Astrocyte of the spinal cord (primary cell): ENCODE data around the gene MLN.

Source experiments
- DNase-seq: peaks from one replicate; pipeline ENCODE4 v3.0.0; 2011; ENCODE audit warnings: low read depth, low spot score
- H3K4me3 ChIP-seq: 2 replicates; pipeline ENCODE4 v1.5.1; 2011; ENCODE audit warnings: low read depth, mild to moderate bottlenecking, low read length, moderate library complexity
- in situ Hi-C: cut with HindIII; loops from 2 replicates; pipeline ENCODE4 v1.10.0; 2017; ENCODE audit warnings: low sequenced_read_pairs
- TF ChIP-seq, protein P1 (sequence below): IDR thresholded peaks from 2 replicates; pipeline ENCODE4 v1.5.1; 2012; ENCODE audit warnings: low read depth, mild to moderate bottlenecking, low read length, inconsistent platforms

MLN gene

DNA sequence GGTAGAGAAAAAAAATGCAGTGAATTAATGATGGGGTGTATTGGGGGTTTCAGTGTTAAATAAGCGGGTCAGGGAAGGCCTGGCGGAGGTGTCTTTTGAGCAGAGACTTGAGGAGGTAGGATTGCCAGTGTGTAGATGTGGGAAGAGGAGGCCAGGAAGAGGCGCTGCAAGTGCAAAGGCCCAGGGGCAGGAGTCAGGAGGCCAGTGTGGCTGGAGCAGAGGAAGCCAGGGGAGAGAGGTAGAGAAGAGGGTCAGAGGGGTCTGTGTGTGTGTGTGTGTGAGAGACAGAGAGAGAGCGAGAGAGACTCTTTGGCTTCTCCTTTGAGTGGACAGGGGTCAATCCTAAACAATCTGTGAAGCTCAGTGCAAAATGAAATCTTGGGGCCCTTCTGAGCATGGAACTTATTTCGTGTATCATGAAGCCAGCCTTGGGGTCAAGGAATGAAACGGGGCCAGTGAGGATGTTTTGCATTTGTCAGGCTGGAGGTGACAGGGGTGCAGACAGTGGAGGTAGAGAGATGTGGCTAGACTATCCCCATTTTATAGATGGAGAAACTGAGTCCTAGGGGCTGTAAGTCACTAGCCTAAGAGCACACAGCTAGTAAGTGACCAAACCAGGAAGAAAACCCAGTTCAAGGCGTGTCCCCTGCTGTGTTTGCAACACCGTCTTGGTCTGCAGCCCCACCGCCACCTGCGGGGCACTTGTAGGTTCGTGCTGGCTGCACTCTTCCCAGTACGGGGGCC, 47.4 kb downstream of the MLN start:
- in situ Hi-C loops, result no loop called here
- H3K4me3 ChIP-seq, result no peak overlapping the region
- DNase-seq, result no peak
- TF ChIP-seq, protein P1, sequence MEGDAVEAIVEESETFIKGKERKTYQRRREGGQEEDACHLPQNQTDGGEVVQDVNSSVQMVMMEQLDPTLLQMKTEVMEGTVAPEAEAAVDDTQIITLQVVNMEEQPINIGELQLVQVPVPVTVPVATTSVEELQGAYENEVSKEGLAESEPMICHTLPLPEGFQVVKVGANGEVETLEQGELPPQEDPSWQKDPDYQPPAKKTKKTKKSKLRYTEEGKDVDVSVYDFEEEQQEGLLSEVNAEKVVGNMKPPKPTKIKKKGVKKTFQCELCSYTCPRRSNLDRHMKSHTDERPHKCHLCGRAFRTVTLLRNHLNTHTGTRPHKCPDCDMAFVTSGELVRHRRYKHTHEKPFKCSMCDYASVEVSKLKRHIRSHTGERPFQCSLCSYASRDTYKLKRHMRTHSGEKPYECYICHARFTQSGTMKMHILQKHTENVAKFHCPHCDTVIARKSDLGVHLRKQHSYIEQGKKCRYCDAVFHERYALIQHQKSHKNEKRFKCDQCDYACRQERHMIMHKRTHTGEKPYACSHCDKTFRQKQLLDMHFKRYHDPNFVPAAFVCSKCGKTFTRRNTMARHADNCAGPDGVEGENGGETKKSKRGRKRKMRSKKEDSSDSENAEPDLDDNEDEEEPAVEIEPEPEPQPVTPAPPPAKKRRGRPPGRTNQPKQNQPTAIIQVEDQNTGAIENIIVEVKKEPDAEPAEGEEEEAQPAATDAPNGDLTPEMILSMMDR, result no peak

GRCh38 chr6:33755070-33755869, 48.5 kb downstream of the MLN start:
- TF ChIP-seq, protein P1, result no peak
- no peak overlapping the region for H3K4me3 ChIP-seq
- DNase-seq, result no peak
- in situ Hi-C loops, result no loop called here

- TF ChIP-seq, protein P1, result no peak
- in situ Hi-C loops, result no loop called here
- no peak for DNase-seq
- no peak overlapping the region for H3K4me3 ChIP-seq
Observed at GRCh38 chr6:33754222-33754621, 49.6 kb downstream of the MLN start.

GRCh38 chr6:33752646-33753015, 51.2 kb downstream of the MLN start:
- DNase-seq, result no peak
- no peak overlapping the region for H3K4me3 ChIP-seq
- TF ChIP-seq, protein P1, result no peak
- in situ Hi-C loops, result no loop called here

DNA sequence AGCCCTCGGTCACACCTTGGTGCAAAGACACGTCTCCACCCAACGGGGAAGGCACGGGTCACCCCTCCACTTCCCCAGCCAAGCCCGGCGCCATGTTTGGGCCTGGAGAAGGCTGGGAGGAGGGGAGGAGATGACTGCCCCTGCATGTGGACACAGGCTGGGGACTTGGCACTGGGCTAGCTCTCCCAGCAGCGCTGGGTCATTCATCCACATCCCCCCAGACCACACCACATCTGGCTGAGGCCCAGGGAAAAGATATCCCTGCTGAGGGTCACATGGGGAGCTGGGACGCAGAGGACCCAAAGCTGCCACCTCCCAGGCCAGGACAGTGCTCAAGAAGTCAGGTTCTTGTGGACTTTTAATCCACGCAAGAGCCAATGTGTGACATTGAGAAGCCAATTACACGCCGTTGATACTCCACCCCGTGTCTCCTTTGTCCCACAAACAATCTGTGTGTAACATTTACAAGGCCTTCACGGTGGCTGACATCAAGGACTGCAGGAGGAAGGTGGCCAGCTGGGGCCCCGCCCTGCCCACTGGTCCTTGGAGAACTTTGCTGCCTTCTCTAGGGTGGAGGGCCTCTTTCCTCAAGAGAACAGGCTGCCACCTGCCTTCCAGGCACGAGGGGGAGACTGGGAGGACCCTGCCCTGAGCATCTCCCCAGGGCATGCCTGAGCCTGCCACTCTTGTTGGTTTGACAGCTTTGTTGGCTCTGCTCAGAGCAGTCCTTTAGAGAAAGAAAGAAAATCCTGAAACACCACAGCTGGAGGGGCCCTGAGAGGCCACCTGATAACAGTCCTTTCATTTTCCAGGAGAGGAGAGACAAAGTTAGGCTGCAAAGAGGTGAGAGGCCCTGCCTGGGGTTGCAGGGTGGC, 51.8 kb downstream of the MLN start:
- in situ Hi-C loops, result no loop called here
- no peak for DNase-seq
- no peak overlapping the region for H3K4me3 ChIP-seq
- TF ChIP-seq, protein P1, result no peak

- in situ Hi-C loops, result no loop called here
- TF ChIP-seq, protein P1, result no peak
- DNase-seq, result no peak
- no peak overlapping the region for H3K4me3 ChIP-seq
Observed at GRCh38 chr6:33750244-33750991, 53.4 kb downstream of the MLN start.
